HG03196 (cell line): ENCODE results near the gene NLRP3.
"Not testable (repeated sequence)": the region's sequence is repeated elsewhere in the genome, so short reads cannot be mapped to it uniquely, and the experiment has no call there.

Experiments
- ATAC-seq: cut with Tn5 transposase; IDR thresholded peaks from one replicate; pipeline ENCODE4 v1.9.1; 2021; ENCODE audit not compliant: unreplicated experiment

Gene NLRP3

DNA sequence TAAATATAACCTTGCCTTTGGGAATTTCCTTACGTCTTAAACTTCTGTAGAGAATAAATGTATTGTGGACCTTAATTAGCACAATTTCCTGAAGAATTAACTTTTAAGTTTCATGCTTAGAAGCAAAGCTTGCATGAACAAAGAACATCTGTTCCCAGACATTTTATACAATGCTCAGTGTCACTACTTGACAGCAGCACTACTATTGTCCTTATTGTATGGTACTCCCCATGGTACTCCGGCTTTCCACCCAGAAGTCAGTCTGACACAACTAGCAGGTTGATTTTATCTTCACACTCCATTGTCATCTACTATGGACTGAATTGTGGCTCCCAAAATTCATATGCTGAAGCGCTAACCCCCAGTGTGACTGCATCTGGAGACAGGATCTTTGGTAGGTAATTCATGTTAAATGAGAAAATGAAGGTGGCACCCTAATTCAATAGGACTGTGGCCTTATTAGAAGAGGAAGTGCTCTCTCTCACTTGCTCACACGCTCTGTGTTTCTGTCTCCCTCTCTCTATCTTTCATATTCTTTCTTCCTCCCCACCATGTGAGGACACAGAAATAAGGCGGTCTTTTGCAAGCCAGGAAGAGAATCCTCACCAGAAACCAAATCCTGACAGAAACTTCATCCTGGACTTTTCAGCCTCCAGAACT, 52.6 kb downstream of the NLRP3 start:
- no peak for ATAC-seq

DNA sequence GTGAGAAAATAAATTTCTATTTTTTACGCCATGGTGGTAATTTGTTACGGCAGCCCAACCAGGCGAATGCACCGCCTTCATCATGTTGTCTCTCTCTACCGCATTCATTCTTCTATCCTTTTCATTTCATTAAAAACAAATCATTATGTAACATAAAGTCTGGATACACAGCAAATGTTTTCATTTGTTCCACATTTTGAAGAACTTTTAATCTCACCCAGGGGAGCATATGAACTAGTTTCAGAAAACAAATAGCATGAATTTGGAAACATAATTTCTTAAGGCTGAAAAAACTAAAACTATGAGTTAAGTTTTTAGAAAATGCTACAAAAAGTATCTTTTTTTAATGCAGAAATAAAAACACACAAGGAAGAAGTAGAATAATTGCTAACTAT, 53.2 kb downstream of the NLRP3 start:
- ATAC-seq: no peak

DNA sequence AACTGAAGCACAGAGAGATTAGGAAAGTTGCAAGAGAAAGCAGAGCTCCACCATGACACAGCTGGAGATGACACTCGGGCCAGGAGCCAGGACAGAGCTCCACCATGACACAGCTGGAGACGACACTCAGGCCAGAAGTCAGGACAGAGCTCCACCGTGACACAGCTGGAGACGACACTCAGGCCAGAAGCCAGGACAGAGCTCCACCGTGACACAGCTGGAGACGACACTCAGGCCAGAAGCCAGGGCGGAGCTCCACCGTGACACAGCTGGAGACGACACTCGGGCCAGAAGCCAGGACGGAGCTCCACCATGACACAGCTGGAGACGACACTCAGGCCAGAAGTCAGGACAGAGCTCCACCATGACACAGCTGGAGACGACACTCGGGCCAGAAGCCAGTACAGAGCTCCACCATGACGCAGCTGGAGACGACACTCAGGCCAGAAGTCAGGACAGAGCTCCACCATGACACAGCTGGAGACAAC, 55.0 kb downstream of the NLRP3 start:
- ATAC-seq: not testable (repeated sequence)

DNA sequence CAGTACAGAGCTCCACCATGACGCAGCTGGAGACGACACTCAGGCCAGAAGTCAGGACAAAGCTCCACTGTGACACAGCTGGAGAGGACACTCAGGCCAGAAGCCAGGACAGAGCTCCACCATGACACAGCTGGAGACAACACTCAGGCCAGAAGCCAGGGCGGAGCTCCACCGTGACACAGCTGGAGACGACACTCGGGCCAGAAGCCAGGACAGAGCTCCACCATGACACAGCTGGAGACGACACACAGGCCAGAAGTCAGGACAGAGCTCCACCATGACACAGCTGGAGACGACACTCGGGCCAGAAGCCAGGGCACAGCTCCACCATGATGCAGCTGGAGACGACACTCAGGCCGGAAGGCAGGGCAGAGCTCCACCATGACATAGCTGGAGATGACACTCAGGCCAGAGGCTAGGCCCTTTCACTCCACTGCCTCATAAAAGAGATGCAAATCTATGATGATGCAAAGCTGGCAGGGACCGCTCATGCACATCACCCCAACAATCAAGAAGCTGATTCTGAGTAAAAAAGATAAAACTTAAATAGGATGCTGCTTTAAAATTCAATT, 55.6 kb downstream of the NLRP3 start:
- ATAC-seq: no peak

DNA sequence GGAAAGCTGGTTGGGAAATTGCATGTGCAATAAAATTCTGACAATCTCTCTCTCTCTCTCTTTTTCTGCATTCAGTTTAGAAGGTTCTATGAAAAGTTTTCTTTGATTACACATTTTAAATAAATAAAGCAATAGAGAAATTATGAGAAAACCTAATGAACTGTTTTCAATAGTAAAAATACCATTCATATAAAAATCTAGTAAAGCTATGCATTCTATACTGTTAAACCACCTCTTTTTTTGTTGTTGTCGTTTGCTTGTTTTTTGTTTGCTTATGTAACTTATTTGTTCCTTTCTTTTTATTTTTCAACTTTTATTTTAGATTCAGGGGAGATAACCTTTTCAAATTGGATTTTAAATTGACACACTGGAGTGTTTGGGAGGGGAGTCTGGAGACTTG, 56.1 kb downstream of the NLRP3 start:
- ATAC-seq: no peak

DNA sequence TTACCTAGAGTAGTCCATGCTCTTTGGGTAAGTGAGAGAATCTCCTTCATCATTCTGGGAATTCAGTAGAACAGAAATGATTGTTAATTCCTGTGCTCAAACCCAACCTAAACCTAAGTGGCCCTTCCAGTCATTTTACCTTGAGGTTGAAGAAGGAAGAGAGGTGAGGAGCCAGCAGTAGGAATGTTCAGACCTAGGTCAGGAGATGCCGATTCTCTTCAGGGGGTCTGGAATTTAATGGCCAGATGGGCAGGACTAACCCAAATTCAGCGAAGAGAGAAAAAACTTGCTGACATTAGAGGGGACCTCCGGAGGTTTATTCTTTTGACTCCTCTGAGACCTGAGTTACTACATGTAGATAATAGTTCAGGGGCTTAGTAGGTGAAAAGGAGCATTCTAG, 58.4 kb downstream of the NLRP3 start:
- ATAC-seq: no peak

DNA sequence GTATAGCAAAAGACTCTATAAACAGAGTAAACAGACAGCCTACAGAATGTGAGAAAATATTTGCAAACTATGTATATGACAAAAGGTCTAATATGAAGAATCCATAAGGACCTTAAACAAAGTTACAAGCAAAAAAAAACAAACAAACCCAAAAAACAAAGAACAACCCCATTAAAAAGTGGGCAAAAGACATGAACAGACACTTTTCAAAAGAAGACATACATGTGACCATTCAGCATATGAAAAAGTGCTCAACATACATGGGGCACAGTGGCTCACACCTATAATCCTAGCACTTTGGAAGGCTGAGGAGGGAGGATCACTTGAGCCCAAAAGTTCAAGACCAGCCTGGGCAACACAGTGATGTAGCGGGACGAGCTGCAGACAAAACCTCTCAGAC, 59.8 kb downstream of the NLRP3 start:
- no peak for ATAC-seq

DNA sequence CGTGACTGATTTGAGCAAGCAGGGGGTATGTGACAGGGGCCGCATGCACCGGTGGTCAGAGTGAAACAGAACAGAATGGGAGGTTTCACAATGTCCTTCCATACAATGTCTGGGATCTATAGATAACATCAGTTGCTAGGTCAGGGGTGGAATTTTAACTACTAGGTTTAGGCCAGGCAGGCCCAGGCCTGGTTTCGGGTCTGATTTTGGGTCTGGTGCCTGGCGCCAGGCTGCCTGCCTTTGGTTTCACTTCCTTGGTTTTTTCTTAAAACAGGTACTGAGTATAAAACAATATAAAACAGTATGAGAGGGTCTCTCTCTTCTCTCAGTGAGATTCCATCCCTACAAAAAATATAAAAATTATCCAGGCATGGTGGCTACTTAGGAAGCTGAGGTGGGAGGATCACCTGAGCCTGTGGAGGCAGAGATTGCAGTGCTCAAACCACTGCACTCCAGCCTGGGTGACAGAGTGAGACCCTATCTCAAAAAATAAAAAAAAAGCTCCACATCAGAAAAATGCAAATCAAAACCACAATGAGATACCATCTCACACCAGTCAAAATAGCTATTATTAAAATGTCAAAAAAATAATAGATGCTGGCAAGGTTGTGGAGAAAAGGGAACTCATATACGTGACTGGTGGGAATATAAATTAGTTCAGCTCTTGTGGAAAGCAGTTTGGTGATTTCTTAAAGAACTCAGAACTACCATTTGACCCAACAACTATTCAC, 60.5 kb downstream of the NLRP3 start:
- not testable (repeated sequence) for ATAC-seq

DNA sequence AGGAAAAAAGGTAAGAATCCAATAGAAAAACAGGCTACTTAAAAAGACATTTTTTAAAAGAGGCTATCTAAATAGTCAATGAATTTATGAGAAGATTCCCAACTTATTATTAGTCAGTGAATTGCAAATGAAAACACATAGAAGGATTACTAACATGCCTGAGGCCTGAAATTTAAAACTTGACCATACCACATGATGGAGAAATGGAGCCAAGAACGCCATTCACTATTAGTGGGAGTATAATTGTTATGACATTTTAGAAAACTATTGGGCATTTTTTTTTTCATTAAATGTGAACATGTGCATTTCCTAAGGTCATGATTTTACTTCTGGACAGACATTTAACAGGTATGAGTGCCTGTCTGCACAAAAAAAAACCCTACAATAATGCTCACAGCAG, 66.8 kb downstream of the NLRP3 start:
- ATAC-seq: no peak

DNA sequence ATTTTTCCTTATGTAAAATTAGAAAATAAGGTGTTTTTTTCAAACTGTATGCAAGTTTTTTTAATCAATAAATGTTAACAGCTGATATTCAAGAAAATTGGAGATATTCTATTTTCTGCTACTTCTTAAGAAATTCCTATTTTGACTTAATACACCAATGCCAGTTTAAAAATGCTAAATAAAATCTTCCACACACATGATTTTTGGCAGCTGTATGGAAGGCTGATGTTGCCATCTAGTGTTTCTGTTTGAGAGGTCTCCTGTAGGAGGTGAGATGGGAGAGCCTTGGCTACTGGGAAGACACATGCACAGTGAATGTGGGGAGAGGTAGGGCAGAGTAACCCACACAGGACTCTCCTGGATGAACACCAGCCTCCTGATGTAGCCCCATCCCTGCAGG, 71.1 kb downstream of the NLRP3 start:
- ATAC-seq: peak; percentile 74

DNA sequence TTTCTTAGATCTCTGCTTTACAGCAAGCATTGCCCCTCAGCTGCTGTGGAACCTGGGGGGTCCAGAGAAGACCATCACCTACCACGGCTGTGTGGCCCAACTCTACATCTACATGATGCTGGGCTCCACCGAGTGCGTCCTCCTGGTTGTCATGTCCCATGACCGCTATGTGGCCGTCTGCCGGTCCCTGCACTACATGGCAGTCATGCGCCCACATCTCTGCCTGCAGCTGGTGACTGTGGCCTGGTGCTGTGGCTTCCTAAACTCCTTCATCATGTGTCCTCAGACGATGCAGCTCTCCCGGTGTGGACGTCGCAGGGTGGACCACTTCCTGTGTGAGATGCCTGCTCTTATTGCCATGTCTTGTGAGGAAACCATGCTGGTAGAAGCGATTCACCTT, 75.4 kb downstream of the NLRP3 start:
- ATAC-seq: no peak

DNA sequence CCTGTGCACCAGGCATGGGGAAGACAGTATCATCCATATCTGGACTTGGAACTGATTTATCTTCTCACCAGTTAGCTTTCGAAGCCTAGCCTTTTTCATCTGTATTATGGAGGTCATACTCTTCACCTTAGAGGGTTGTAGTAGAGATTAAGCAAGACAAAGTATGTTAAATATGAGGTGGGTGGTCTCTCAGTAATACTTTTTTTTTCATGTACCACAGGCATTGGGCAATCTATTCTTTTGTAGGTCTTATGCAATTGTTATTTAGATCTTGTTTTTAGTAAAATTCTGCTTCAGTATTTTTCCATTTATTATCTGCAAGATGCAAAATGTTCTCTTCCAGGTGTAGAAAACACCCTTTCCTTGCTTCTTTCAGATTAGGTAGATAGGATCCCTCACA, 77.1 kb downstream of the NLRP3 start:
- no peak for ATAC-seq

DNA sequence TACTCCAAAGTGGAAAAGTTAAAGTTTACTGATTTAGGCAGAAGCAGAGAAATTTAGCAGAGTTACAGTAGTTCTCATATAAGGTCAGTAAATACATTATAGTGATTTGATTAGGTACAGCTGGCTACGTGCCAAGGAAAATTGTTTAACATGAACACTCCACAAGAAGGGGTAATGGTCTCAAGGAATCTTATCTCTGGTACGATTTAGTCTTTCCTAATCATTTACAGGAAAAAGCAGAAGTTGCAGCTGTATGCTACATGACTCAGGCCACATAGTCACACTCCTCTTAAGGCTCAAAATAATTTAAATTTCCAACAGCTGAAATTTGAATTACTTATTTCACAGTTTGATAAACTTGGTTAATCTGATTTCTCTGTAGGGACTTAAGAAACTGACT, 78.8 kb downstream of the NLRP3 start:
- no peak for ATAC-seq

DNA sequence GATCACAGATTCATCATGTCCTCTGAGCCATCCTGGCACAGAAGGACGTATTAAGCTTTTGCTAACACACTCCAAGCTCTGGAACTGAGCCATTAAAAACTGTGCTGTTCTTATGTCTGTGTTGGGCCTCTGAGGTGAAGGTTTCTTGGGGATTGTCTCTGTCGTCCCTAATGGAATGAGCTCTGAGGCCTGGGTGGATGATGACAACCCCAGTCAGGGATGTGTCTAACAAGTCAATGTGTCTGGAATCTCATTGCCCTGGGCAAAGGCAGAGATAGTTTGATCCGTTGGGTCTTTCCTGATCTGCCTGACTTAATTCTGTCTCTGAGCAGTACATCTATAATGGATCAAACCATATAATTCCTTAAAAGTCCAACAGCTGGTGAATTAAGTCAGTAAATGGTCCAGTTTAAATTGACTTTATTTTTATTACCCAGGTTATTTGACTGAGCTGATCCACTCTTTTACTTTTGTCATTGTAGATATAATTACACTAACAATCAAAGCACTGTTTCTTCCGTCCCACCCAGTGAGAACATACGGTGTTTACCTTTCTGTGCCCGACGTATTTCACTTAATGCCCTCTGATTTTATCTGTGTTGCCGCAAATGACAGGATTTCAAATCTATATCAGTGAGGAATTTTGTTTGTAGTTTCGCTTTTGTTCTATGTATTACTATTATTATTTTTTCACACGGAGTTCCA, 80.8 kb downstream of the NLRP3 start:
- no peak for ATAC-seq
